Measurements from ENCODE around the gene IFNA14.
"Not testable (repeated sequence)": the region's sequence is repeated elsewhere in the genome, so short reads cannot be mapped to it uniquely, and the experiment has no call there.

Gene IFNA14

DNA sequence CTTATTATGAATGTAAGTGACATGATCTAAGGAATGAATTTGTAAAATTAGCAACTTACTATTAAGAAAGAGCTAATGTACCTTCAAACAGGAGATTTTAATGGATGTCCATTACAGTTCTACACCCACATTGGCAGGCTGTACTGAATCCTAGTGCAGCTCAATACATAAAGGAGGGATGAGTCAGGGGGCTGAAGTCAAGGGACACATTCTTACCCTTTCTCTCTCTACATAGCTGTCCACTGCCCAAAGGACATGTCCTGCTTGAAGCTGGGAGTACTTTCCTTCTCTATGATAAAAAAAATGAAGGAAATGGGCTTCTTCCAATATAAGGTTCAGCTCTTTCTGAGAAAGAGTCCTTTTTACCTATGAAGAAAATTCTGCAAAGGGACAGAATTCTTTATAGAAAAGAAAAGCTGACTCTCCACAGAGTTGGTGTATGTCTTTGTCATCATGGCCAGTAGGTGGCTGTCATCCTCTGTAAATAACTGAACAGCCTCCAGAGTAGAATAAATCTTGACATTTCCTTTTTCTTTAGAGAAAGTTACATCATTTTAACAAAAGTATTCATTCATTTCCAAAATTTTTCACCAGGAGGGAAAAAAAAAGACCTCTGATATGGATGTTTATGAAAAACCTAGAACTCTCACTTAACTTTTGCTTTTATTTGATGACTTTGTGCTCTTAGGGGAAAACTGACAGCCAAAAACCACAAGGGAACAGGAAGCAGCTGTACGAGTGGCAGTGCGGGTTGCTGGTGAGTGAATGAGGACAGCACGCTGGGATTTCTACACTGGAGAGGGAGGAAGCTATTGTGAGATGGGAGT lies 13.1 kb upstream of the IFNA14 start:
- H3K36me3 ChIP-seq (ENCODE audit: control insufficient read depth in 1 of 2, insufficient read depth in 2 of 2, low read length in 2 of 2): no peaks in the 10 kb centered on the region
- no peaks in the 10 kb centered on the region for H3K9me3 ChIP-seq (ENCODE audit: control insufficient read depth in 1 of 2, low read length in 2 of 2)
- no peak overlapping the region for H3K27ac ChIP-seq (ENCODE audit: low read length)
- H3K27me3 ChIP-seq (ENCODE audit: low read depth, low read length): no peaks in the 10 kb centered on the region
- H3K4me3 ChIP-seq (ENCODE audit: low read depth in 1 of 2, low read length in 2 of 2): no peak overlapping the region
- H3K4me1 ChIP-seq (ENCODE audit: control insufficient read depth in 1 of 2, insufficient read depth in 2 of 2, low read length in 2 of 2): peaks cover 0 to 3% of the 10 kb centered on the region in 2 donors

- Histone ChIP-seq H3K36me3 (ENCODE audit: control insufficient read depth in 1 of 2, insufficient read depth in 2 of 2, low read length in 2 of 2) (no peaks in the 10 kb centered on the region), H3K27me3 (ENCODE audit: low read depth, low read length) (no peaks in the 10 kb centered on the region), H3K9me3 (ENCODE audit: control insufficient read depth in 1 of 2, low read length in 2 of 2) (no peaks in the 10 kb centered on the region), H3K4me3 (ENCODE audit: low read depth in 1 of 2, low read length in 2 of 2) (no peak overlapping the region), H3K4me1 (ENCODE audit: control insufficient read depth in 1 of 2, insufficient read depth in 2 of 2, low read length in 2 of 2) (peaks cover 0 to 3% of the 10 kb centered on the region in 2 donors), H3K27ac (ENCODE audit: low read length) (no peak overlapping the region)
Observed at GRCh38 chr9:21251638-21252037, 11.8 kb upstream of the IFNA14 start.

- Histone ChIP-seq H3K4me1 (ENCODE audit: control insufficient read depth in 1 of 2, insufficient read depth in 2 of 2, low read length in 2 of 2) (peaks cover 0 to 3% of the 10 kb centered on the region in 2 donors), H3K36me3 (ENCODE audit: control insufficient read depth in 1 of 2, insufficient read depth in 2 of 2, low read length in 2 of 2) (no peaks in the 10 kb centered on the region), H3K27me3 (ENCODE audit: low read depth, low read length) (no peaks in the 10 kb centered on the region)
Observed at GRCh38 chr9:21251190-21251589, 11.4 kb upstream of the IFNA14 start.

DNA sequence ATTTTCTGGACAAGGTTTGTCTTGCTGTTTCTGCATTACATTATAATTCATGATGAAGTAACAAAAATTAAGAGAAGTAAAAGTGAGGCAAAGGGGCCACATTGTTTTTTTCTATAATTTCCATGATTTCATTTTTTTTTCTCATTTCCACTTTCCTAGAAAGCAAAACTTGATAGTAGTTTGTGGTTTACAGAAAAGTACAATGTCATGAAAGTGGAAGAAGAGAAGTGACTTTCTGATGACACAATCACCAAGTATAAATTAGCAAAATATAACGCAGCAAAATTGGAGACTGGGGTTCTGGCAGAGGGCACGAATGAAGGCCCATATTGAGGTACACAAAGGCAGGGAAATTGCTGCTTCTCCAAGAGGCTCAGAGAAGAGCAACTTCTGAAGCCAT lies 5.0 kb upstream of the IFNA14 start:
- no peaks in the 10 kb centered on the region for H3K4me1 ChIP-seq (ENCODE audit: control insufficient read depth in 1 of 2, insufficient read depth in 2 of 2, low read length in 2 of 2)
- no peak overlapping the region for H3K4me3 ChIP-seq (ENCODE audit: low read depth in 1 of 2, low read length in 2 of 2)
- H3K27me3 ChIP-seq (ENCODE audit: low read depth, low read length): no peaks in the 10 kb centered on the region
- no peak overlapping the region for H3K27ac ChIP-seq (ENCODE audit: low read length)
- no peaks in the 10 kb centered on the region for H3K36me3 ChIP-seq (ENCODE audit: control insufficient read depth in 1 of 2, insufficient read depth in 2 of 2, low read length in 2 of 2)
- H3K9me3 ChIP-seq (ENCODE audit: control insufficient read depth in 1 of 2, low read length in 2 of 2): no peaks in the 10 kb centered on the region

More at GRCh38 chr9:21251190-21251589, 11.4 kb upstream of the IFNA14 start:
- Histone ChIP-seq H3K27ac (ENCODE audit: low read length) (no peak overlapping the region), H3K9me3 (ENCODE audit: control insufficient read depth in 1 of 2, low read length in 2 of 2) (no peaks in the 10 kb centered on the region), H3K4me3 (ENCODE audit: low read depth in 1 of 2, low read length in 2 of 2) (no peak overlapping the region)

DNA sequence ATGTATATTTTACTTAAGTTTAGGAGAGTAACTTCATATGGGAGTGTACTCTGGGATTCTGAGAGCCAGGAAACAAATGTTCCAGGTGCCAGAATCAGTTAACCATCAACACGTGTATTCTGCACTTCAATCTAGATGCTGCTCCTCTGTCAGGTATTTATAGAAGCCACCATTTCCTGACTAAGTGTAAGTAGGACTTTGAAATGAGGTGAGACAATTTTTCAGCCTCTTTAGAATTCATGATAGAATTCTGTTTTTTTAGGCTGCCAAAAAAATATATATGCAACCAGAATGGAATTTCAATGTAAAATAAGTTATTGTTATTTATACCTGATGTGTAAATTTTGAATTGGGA lies 3.5 kb downstream of the IFNA14 start:
- not testable (repeated sequence) for H3K4me1 ChIP-seq (ENCODE audit: control insufficient read depth in 1 of 2, insufficient read depth in 2 of 2, low read length in 2 of 2); H3K4me3 ChIP-seq (ENCODE audit: low read depth in 1 of 2, low read length in 2 of 2); H3K27ac ChIP-seq (ENCODE audit: low read length)

DNA sequence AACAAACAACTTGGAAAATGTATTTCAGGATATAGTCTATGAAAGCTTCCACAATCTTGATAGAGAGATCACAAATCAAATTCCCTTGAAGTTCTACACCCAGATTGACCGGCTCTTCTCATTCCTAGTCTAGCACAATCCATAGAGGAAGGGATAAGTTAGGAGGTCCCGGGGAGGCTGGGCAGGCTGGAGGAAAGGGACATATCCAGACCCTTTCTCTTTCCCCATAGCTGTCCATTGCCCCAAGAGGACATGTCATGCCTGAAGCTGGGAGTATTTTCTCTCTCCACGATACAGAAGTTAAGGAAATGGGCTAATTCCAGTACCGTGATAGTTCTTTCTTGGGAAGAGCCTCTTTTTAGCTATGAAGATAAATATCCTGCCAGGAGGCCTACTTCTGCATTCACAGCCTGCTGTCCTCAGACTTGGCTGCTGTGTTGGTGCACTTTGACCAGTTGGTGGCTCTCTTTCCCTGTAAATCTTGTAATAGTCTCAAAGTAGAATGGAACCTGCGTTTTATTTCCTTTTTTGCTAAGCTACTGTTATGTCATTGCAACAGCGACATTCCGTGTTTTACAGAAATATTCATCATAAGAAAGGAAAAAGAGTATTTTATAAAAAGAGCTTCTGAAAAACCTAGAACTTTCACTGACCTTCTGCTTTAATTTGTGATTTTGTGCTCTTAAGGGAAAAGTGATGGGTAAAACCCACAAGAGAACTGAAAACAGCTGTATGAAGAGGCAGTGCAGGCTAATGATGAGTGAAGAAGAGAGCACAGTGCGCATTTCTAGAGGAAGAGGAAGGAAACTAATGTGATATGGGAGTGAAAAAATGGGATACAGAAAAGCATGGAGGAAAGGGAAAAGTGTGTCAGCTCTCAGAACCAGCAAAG lies 4.1 kb downstream of the IFNA14 start:
- not testable (repeated sequence) for H3K4me1 ChIP-seq (ENCODE audit: control insufficient read depth in 1 of 2, insufficient read depth in 2 of 2, low read length in 2 of 2); H3K27me3 ChIP-seq (ENCODE audit: low read depth, low read length); H3K4me3 ChIP-seq (ENCODE audit: low read depth in 1 of 2, low read length in 2 of 2); H3K27ac ChIP-seq (ENCODE audit: low read length); H3K36me3 ChIP-seq (ENCODE audit: control insufficient read depth in 1 of 2, insufficient read depth in 2 of 2, low read length in 2 of 2); H3K9me3 ChIP-seq (ENCODE audit: control insufficient read depth in 1 of 2, low read length in 2 of 2)

More for the DNA sequence above, 3.5 kb downstream of the IFNA14 start:
- H3K36me3 ChIP-seq (ENCODE audit: control insufficient read depth in 1 of 2, insufficient read depth in 2 of 2, low read length in 2 of 2); H3K27me3 ChIP-seq (ENCODE audit: low read depth, low read length); H3K9me3 ChIP-seq (ENCODE audit: control insufficient read depth in 1 of 2, low read length in 2 of 2): not testable (repeated sequence)

DNA sequence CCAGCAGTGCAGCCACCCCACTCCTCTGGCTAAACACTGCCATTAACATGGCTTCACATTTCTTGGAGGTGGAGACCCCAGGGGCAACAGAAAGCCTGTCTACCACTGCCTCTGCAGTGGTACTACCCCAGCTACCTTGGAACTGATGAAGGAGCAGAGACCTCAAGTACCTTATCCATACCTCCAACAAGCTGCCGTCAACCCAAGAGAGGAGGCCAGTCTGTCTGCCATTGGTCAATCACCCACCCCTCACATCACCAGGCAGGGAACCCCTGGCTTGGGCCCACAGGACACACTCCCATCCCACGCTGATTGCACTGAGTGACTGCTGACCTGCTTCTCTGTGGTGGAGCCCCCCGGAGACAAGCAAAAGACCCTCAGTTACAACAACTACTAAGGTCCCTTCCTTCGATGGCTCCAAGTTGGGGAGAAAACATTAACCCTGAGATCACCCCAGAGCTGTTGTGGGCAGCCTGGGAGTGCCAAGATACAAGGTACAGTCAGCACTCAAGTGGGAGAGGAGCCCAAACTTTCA lies 5.6 kb downstream of the IFNA14 start:
- Histone ChIP-seq H3K36me3 (ENCODE audit: control insufficient read depth in 1 of 2, insufficient read depth in 2 of 2, low read length in 2 of 2) (no peaks in the 10 kb centered on the region), H3K4me1 (ENCODE audit: control insufficient read depth in 1 of 2, insufficient read depth in 2 of 2, low read length in 2 of 2) (no peaks in the 10 kb centered on the region), H3K9me3 (ENCODE audit: control insufficient read depth in 1 of 2, low read length in 2 of 2) (no peaks in the 10 kb centered on the region), H3K4me3 (ENCODE audit: low read depth in 1 of 2, low read length in 2 of 2) (no peak overlapping the region), H3K27ac (ENCODE audit: low read length) (no peak overlapping the region), H3K27me3 (ENCODE audit: low read depth, low read length) (no peaks in the 10 kb centered on the region)

GRCh38 chr9:21233258-21233657 lies 6.5 kb downstream of the IFNA14 start:
- H3K9me3 ChIP-seq (ENCODE audit: control insufficient read depth in 1 of 2, low read length in 2 of 2): no peaks in the 10 kb centered on the region

GRCh38 chr9:21228122-21228521 lies 11.7 kb downstream of the IFNA14 start, which contains the start of gene IFNA17:
Gene IFNA17, minus strand, starts transcription at chr9:21228222. Its CDS starts 49 bp downstream, at chr9:21228173.
- H3K36me3 ChIP-seq (ENCODE audit: control insufficient read depth in 1 of 2, insufficient read depth in 2 of 2, low read length in 2 of 2): no peaks in the 10 kb centered on the region
- no peak within 1 kb of the TSS for H3K4me3 ChIP-seq (ENCODE audit: low read depth in 1 of 2, low read length in 2 of 2)
- H3K9me3 ChIP-seq (ENCODE audit: control insufficient read depth in 1 of 2, low read length in 2 of 2): no peaks in the 10 kb centered on the region
- H3K4me1 ChIP-seq (ENCODE audit: control insufficient read depth in 1 of 2, insufficient read depth in 2 of 2, low read length in 2 of 2): no peaks in the 10 kb centered on the region
- H3K27me3 ChIP-seq (ENCODE audit: low read depth, low read length): no peaks in the 10 kb centered on the region
- no peak within 1 kb of the TSS for H3K27ac ChIP-seq (ENCODE audit: low read length)

More at GRCh38 chr9:21233258-21233657, 6.5 kb downstream of the IFNA14 start:
- no peaks in the 10 kb centered on the region for H3K4me1 ChIP-seq (ENCODE audit: control insufficient read depth in 1 of 2, insufficient read depth in 2 of 2, low read length in 2 of 2)
- H3K27me3 ChIP-seq (ENCODE audit: low read depth, low read length): no peaks in the 10 kb centered on the region
- H3K4me3 ChIP-seq (ENCODE audit: low read depth in 1 of 2, low read length in 2 of 2): no peak overlapping the region
- no peak overlapping the region for H3K27ac ChIP-seq (ENCODE audit: low read length)
- H3K36me3 ChIP-seq (ENCODE audit: control insufficient read depth in 1 of 2, insufficient read depth in 2 of 2, low read length in 2 of 2): no peaks in the 10 kb centered on the region

DNA sequence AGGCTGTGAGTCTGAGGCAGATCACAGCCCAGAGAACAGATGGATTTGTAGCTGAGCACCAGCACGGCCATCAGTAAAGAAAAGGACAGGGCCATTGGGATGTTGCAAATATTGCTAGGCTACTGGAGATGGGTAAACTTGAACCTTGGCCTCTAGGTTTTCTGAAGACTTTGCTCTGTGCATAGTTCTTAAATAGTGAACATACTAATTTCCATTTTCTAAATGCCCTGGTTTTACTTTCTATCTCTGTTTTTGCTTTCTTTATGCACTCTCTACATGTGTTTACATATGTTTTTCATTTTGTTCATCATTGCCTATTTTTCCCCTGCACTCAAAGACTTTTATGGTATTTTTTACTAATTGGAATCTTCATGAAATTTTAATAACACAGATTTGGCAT lies 22.6 kb downstream of the IFNA14 start, which contains the start of gene IFNA16:
IFNA16 (minus strand) TSS at position 101 of the 400 bp plus-strand sequence; CDS start at position 95, 6 bp downstream.
- not testable (repeated sequence) for H3K4me3 ChIP-seq (ENCODE audit: low read depth in 1 of 2, low read length in 2 of 2); H3K9me3 ChIP-seq (ENCODE audit: control insufficient read depth in 1 of 2, low read length in 2 of 2); H3K27me3 ChIP-seq (ENCODE audit: low read depth, low read length); H3K4me1 ChIP-seq (ENCODE audit: control insufficient read depth in 1 of 2, insufficient read depth in 2 of 2, low read length in 2 of 2); H3K36me3 ChIP-seq (ENCODE audit: control insufficient read depth in 1 of 2, insufficient read depth in 2 of 2, low read length in 2 of 2); H3K27ac ChIP-seq (ENCODE audit: low read length)
